ENCODE data around the gene GCSH. TPM values are rescaled to one million over a fixed set of nuclear protein-coding genes. Genes with fewer than 3 reads are reported as not detected.

The GCSH gene
- total RNA-seq, 1 donor from 2014 or later: 47.5 TPM

DNA sequence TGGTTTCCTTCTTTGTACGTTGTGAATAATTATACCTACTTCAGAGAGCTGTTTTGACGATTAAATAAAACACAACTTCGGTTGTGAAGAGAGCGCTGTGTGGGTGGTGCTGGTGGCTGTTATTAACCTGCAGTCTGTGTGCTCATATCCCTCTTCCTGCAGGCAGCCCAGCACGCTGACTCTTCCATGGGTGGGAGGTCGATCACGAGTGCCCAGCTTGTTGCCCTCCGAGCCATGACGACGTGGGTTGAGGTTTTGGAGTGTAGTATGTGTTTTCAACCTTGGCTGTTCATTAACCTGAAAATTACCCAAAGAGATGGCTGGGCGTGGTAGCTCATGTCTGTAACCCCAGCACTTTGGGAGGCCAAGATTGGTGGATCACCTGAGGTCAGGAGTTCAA, 11.3 kb upstream of the GCSH start:
- TF ChIP-seq, protein P1, sequence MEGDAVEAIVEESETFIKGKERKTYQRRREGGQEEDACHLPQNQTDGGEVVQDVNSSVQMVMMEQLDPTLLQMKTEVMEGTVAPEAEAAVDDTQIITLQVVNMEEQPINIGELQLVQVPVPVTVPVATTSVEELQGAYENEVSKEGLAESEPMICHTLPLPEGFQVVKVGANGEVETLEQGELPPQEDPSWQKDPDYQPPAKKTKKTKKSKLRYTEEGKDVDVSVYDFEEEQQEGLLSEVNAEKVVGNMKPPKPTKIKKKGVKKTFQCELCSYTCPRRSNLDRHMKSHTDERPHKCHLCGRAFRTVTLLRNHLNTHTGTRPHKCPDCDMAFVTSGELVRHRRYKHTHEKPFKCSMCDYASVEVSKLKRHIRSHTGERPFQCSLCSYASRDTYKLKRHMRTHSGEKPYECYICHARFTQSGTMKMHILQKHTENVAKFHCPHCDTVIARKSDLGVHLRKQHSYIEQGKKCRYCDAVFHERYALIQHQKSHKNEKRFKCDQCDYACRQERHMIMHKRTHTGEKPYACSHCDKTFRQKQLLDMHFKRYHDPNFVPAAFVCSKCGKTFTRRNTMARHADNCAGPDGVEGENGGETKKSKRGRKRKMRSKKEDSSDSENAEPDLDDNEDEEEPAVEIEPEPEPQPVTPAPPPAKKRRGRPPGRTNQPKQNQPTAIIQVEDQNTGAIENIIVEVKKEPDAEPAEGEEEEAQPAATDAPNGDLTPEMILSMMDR (IDR thresholded peaks at IDR 0.05; ENCODE audit: borderline replicate concordance): no peak
- H3K4me1 ChIP-seq: no peaks in the 10 kb centered on the region
- H3K27me3 ChIP-seq (ENCODE audit: low read depth): no peaks in the 10 kb centered on the region
- H3K9me3 ChIP-seq (replicated peaks): no peaks in the 10 kb centered on the region
- no peak overlapping the region for H3K27ac ChIP-seq (replicated peaks)
- H3K36me3 ChIP-seq: no peaks in the 10 kb centered on the region
- intact Hi-C loops (cut with micrococcal nuclease): no loop called here
- DNase-seq: no peak
- no peak overlapping the region for H3K4me3 ChIP-seq

DNA sequence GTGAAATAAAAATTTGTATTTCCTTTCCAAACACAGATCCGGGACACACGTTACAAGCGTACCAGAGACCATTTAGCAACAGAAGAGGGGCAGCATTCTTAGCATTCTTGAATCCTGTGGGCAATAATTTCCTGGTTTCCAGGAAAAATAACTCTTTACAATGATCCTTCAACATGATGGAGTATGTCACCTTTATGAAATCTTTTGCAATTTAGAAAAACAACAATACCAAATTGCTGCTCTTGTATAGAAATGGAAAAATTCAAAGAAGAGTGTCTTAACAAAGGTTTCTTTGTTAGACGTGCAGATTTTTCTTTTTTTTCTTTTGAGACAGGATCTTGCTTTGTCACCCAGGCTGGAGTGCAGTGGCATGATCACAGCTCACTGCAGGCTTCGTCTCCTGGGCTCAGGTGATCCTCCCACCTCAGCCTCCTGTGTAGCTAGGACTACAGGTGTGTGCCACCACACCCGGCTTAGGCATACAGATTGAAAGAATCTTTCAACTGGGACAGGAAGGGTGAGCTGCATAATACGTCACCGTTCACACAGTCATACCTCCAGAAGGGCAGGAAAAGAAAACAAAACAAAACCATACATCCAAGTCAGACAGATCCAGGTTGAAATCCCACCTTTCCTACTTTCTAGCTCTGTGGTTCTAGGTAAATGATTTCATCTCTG, 10.8 kb upstream of the GCSH start:
- Histone ChIP-seq H3K9me3 (replicated peaks) (no peaks in the 10 kb centered on the region), H3K27me3 (ENCODE audit: low read depth) (no peaks in the 10 kb centered on the region), H3K4me1 (no peaks in the 10 kb centered on the region), H3K27ac (replicated peaks) (no peak overlapping the region), H3K4me3 (no peak overlapping the region), H3K36me3 (no peaks in the 10 kb centered on the region)
- TF ChIP-seq, protein P1 (IDR thresholded peaks at IDR 0.05; ENCODE audit: borderline replicate concordance): no peak
- intact Hi-C loops (cut with micrococcal nuclease): no loop called here
- DNase-seq: no peak

DNA sequence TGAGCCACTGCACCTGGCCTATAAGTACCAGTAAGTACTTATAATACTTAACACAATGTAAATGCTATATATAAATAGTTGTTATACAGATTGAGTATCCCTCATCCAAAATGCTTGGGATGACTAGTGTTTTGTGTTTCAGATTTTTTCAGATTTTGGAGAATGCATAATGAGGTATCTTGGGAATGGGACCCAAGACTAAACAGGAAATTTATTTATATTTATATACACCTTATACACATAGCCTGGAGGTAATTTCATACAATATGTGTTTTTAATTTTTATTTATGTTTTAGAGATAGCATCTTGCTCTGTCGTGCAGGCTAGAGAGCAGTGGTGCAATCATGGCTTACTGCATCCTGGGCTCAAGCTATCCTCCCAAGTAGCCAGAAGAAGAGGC, 9.8 kb upstream of the GCSH start:
- TF ChIP-seq, protein P1 (IDR thresholded peaks at IDR 0.05; ENCODE audit: borderline replicate concordance): no peak
- no peak overlapping the region for H3K4me3 ChIP-seq
- intact Hi-C loops (cut with micrococcal nuclease): no loop called here
- no peaks in the 10 kb centered on the region for H3K4me1 ChIP-seq
- no peaks in the 10 kb centered on the region for H3K9me3 ChIP-seq (replicated peaks)
- H3K27me3 ChIP-seq (ENCODE audit: low read depth): no peaks in the 10 kb centered on the region
- no peaks in the 10 kb centered on the region for H3K36me3 ChIP-seq
- DNase-seq: no peak
- H3K27ac ChIP-seq (replicated peaks): no peak overlapping the region

DNA sequence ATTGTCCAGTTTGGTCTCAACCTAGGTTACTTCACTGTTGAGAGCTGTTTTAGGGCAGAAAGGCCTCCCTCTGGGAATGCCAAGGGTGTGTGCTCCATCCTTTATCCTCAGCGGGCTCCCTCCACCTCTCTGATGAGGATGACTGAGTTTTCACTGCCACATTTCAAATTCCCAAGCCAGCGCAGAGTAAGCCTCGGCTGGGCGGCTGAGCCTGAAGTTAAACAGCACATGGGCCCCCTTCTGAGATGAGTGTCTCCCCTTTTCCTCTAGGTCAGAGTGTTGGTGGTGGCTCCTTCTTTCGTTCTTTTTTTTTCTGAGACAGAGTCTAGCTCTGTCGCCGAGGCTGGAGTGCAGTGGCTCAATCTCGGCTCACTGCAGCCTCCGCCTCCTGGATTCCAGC, 5.5 kb upstream of the GCSH start:
- Histone ChIP-seq H3K27ac (replicated peaks) (no peak overlapping the region), H3K4me1 (peaks cover 5% of the 10 kb centered on the region), H3K4me3 (no peak overlapping the region), H3K9me3 (replicated peaks) (no peaks in the 10 kb centered on the region), H3K36me3 (no peaks in the 10 kb centered on the region), H3K27me3 (ENCODE audit: low read depth) (no peaks in the 10 kb centered on the region)
- intact Hi-C loops (cut with micrococcal nuclease): no loop called here
- DNase-seq: no peak
- TF ChIP-seq, protein P1 (IDR thresholded peaks at IDR 0.05; ENCODE audit: borderline replicate concordance): no peak

DNA sequence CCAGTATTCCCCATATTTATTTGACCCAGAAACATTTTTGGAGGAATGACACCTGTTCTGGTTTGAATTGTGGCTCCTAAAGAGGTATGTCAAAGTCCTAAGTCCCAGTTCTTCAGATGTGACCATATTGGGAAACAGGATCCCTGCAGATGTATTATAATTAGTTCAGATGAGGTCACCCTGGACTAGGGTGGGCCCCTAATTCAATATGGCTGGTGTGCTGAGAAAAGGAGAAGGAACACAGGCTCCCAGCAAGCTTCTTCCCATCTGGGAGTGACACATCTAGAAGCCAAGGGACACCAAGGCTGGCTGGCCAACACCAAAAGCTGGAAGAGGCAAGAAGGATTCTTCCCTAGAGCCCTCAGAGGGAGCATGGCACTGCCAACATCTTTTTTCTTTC, 3.8 kb upstream of the GCSH start:
- no peak for DNase-seq
- Histone ChIP-seq H3K36me3 (no peaks in the 10 kb centered on the region), H3K27me3 (ENCODE audit: low read depth) (no peaks in the 10 kb centered on the region), H3K4me3 (no peak overlapping the region), H3K27ac (replicated peaks) (no peak overlapping the region), H3K9me3 (replicated peaks) (no peaks in the 10 kb centered on the region), H3K4me1 (peaks cover 15% of the 10 kb centered on the region)
- intact Hi-C loops (cut with micrococcal nuclease): no loop called here
- TF ChIP-seq, protein P1 (IDR thresholded peaks at IDR 0.05; ENCODE audit: borderline replicate concordance): no peak
